HuH-7 (cell line): ENCODE data around the gene CTDSPL.

ENCODE experiments used
- DNase-seq: peaks from one replicate; pipeline ENCODE4 v3.0.0; 2011; ENCODE audit warnings: low spot score

CTDSPL gene

GRCh38 chr3:37988931-37989525 is 127.3 kb downstream of the CTDSPL start:
- DNase-seq, result no peak

GRCh38 chr3:37989821-37990480 is 128.3 kb downstream of the CTDSPL start:
- DNase-seq, result no peak

GRCh38 chr3:37990527-37990926 is 128.8 kb downstream of the CTDSPL start, which contains the start of gene VILL:
Gene VILL (plus strand): TSS chr3:37990786. CDS start chr3:37993673, 2,887 bp downstream.
- DNase-seq, result no peak

GRCh38 chr3:37991109-37991508 is 129.4 kb downstream of the CTDSPL start:
- no peak for DNase-seq

DNA sequence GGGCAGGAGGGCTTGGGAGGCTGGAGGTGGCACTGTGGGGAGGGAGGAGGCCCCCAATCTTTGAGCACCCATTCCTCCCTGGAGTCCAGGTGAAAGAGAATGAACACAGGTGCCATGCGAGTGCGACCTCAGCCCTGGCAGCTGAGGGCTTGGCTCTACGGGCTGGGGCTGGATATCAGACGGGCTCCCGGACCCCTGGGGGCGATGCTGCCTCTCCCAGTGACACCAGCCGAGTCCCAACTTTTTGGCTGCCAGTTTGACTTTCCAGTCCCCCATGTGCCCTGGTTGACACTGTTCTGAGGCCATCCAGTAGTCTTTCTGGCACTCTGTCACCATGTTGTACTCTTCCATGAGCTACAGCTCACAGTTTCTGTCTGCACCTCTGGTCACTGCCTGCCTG is 130.1 kb downstream of the CTDSPL start:
- no peak for DNase-seq

DNA sequence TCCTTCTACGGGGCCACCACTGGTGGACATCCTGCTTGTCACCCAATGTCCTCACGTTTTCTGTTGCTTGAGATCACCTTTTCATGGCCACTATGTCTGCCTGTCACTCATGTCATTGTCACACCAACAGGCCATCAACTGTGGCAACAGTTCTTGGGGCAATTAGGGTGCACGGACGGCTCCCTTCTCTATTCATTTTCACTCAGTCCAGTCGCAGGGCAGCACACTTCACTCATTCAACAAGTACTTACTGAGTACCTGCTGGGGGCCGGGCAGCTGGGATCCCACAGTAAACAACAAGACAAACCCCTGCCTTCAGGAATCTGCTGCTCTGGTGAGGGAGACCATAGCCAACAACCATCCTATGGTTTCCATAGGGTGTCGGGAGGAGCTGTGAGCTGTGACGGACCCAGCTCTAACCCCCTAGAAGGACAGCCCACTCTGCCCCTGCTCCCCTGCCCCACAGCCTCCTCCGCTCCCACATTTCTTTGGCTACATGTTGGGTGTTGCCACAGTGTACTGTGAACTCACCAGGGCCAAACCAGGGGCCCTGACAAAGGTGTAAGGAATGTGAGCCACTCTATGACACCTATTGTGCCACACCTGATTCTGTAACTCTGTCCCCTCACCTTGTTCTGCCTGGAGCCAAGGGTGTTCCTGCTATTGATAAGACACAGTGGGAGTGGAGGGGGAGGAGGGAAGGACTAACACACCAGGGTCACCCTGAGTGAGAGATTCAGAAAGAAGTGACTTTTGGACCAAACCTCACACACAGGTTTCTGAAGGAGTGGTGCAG is 130.8 kb downstream of the CTDSPL start:
- DNase-seq, result no peak

DNA sequence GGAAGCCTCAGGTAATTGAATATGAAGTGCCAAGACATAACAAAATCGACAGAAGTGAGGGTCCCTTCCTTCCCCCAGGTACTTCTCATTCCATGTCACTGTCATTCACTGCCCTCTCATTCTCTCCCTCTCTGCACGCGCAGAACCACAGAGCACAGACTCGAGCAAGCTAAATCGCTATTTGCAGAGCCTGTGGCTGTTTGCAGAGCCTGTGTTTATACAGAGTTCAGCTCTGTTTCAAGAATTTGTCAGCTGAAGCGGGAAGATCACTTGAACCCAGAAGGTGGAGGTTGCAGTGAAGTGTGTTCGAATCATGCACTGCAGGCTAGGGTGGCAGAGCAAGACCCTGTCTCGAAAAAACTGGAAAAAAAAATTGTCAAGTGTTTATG is 131.4 kb downstream of the CTDSPL start:
- DNase-seq, result no peak

DNA sequence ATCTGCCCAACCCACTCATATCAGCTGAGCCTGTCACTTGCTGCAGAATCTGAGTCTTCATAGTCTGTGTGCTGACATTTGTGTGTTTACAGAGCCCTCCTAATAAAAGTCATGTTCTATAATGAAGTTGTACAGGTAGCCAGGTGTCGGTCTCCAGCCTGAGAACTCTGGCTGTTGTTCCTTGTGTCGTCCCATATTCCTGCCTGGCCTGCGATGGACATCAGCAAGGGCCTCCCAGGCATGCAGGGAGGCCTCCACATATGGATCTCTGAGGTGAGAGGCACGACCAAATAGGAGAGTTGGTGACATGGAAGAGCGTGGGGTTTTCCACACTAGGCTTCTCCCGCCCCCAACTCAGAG is 131.8 kb downstream of the CTDSPL start:
- DNase-seq, result no peak

DNA sequence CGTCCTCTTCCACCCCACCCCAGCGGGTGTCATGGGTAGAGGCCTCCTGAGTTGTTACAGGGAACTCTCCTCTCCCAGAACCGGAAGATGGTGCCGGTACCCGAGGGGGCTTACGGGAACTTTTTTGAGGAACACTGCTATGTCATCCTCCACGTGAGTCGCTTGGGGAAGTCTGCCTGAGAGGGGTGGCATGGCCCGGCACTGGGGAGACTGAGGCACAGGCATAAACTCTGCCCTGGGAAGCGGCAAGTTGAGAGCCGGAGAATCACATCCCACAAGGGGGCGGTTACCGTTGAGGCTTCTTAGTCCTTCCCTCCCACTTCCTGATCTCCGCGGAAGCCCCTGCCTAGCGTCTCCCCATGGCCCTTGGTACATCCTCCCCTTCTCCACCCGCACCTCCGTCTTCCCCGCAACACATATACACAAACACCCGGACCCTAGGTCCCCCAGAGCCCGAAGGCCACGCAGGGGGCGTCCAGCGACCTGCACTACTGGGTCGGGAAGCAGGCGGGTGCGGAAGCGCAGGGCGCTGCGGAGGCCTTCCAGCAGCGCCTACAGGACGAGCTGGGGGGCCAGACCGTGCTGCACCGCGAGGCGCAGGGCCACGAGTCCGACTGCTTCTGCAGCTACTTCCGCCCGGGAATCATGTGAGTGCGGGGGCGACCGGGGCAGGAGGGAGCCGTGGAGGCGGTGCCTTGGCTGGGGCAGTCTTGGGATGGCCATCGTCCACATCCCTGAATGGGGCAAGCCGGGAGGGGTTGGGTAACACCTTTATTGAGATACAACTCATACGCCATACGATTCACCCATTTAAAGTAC is 132.3 kb downstream of the CTDSPL start:
- DNase-seq, result peak; percentile 67

- no peak for DNase-seq
Observed at GRCh38 chr3:37994639-37994972, 132.9 kb downstream of the CTDSPL start.

DNA sequence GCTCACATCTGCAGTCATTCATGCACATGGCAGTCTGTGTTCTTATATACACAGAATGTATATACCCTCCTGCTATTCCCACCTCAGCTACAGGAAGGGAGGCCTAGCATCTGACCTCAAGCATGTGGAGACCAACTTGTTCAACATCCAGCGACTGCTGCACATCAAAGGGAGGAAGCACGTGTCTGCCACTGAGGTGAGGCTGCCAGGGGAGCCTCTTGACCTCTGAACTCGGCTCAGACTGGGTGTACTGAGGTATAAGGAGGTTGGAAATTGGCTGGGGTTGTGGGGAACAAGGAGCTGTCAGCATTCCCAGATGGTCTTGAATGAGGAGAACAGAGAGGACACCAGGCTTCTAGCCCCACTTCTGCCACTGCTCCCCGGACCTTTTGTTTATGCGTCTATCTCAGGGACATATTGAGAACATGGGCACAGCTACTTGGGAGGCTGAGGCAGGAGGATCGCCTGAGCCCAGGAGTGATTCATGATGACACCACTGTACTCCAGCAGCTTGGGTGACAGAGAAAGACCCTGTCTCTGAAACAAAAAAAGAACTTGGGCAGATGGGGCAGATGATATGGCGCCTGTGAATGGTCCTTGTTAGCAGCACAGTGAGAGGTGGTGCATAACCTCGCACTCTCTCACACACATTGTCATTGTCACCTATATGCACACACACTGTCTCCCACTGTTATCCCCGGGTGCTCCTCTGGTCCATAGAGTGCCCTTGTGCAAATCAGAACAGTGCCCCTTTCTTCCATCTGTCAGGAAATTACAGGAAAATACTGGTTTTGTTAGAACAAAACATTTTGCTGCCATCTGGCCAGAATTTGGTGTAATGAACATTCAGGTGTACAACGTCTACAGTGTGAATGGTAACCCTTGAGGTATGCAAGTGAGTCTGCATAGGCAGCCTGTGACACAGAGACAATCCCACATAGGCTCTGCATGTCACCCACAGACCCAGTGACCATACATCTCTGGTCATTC is 134.3 kb downstream of the CTDSPL start:
- no peak for DNase-seq

DNA sequence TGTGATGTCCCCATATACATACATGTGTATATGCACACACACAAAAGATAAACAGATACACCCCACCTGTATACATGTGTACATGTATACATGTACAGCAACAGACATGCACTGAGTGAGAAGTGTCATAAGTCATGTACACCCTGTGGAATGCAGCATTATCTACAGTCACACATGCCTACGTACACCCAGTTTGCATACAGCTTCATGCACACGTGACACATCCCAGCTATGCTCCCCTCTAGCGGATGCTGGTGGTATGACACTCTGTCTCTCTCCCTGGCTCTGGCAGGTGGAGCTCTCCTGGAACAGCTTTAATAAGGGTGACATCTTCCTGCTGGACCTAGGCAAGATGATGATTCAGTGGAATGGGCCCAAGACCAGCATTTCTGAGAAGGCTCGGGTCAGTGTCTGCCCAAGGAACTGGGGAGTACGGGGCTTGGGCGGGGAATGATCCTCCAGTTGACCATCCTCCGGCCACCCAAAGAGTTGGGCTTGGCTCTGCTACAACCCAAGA is 135.2 kb downstream of the CTDSPL start:
- peak; percentile 96 for DNase-seq

DNA sequence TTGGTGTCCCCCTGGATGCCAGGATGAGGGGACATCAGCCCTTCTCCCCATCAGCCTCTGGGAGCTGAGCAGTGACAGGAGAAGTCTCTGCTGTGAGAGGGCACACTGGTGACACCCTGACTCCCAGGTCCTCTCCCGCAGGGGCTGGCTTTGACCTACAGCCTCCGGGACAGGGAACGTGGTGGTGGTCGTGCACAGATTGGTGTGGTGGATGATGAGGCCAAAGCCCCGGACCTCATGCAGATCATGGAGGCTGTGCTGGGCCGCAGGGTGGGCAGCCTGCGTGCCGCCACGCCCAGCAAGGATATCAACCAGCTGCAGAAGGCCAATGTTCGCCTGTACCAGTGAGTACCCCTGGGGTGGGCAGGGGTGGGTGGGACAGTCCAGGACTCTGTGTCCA is 135.7 kb downstream of the CTDSPL start:
- DNase-seq, result no peak

DNA sequence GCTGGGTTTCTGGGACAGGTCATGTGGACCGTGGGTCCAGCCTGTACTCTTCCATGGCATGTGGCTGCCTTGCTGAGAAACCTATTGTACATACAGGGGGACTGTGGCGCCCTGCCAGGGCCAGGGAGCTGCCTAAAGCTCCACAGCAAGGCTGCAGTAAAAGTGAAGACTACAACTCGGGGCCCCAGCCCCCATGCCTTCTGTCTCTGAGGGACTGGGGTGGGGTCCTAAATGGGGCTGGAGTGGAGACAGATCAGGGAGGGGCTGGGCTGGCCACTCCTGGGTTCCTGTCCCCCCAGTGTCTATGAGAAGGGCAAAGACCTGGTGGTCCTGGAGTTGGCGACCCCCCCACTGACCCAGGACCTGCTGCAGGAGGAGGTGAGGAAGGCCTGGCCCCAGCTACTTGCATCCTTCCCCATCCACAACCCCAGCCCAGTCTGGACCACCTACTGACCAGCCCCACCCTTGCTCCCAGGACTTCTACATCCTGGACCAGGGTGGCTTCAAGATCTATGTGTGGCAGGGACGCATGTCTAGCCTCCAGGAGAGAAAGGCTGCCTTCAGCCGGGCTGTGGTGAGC is 136.2 kb downstream of the CTDSPL start:
- no peak for DNase-seq

DNA sequence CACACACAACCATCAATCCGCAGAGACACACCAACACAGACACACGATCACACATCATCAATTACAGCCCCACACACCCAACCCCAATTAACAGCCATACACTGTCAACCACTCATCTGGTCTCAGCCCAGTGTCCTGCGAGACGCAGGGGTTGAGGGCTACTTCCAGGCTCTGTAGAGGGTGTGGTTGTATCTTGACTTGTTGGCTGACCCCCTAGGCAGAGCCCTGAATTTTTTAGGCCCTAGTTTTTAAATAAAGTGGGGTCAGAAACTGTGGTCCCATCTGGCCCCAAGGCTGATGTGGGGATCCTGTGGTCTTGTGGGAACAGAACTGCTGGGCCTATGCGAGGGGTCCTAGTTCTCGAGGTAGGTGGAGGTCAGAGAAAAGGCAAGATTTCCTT is 138.2 kb downstream of the CTDSPL start:
- DNase-seq, result no peak

DNA sequence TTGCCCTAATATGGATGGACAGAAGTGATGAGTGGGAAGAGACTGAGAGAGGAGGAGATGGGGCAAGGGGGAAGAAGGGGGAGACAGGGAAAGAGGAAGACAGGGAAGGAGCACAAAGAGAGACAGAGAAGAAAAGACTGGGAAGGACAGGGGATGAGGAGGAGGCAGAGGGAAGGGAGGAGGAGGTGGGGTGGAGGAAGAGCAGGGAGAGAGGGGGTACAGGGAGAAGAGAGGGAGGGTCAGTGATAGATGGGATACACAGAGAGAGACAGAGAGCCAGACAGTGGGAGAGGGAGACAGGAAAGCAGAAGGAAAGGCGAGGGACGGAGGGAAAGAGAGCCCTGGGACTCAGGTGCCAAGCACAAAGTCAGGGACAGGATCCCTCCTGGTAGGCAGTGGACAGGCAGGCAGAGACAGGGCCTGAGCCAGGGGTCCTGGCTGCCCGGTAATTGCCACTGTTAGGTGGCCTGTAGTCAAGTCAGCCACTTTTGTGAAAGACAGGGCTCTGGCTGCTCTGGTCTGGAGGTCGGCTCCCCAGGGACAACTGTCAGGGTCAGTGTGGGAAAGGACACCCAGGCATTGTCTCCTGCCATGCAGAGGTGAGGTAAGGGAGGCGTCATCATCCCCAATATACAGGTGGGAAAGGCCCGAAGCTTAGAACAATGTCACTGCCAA is 138.7 kb downstream of the CTDSPL start:
- no peak for DNase-seq

DNA sequence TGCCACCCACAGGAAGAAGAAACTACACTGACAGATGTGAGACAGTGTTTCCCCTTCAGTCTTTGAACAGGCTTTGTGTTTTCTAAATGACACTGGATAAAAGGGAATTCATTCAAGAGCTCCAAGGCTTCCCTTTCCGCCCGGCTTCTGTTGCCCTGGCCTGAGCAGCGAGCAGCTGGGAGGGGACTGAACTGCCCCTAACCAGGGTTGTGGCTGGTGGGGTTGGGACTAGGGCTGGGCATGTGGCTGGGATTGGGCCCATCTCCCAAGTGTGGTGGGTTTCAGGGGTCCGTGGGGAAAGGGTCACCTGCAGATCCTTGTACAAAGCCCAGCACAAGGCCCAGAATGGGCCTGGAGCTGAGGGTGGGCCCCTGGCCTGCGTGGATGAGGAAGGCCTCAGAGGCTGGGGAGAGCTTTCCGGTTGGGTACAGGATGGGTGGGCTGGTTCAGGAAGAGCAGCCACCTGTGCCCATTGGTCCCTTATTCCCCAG is 139.3 kb downstream of the CTDSPL start:
- no peak for DNase-seq

DNA sequence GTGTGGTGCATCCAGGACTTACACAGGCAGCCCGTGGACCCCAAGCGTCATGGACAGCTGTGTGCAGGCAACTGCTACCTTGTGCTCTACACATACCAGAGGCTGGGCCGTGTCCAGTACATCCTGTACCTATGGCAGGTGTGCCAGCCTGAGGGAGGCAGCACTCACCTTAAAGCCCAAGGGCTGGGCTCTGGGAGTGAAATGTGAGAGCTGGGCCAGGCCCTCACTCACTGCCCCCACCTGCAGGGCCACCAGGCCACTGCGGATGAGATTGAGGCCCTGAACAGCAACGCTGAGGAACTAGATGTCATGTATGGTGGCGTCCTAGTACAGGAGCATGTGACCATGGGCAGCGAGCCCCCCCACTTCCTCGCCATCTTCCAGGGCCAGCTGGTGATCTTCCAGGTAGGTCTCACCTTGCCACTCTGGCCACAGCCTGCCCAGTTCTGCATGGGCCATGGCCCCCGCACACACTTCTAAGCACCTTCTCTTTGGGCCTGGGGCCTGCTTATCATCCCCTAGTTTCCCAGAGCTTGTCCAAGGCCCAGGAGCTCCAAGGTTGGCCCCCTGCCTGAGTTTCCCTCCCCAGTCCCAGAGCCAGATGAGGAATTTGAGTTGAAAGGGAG is 139.9 kb downstream of the CTDSPL start:
- no peak for DNase-seq

GRCh38 chr3:38002291-38002876 is 140.7 kb downstream of the CTDSPL start:
- DNase-seq, result no peak
